Measurements from ENCODE around the gene PIK3R4.

Gene PIK3R4

DNA sequence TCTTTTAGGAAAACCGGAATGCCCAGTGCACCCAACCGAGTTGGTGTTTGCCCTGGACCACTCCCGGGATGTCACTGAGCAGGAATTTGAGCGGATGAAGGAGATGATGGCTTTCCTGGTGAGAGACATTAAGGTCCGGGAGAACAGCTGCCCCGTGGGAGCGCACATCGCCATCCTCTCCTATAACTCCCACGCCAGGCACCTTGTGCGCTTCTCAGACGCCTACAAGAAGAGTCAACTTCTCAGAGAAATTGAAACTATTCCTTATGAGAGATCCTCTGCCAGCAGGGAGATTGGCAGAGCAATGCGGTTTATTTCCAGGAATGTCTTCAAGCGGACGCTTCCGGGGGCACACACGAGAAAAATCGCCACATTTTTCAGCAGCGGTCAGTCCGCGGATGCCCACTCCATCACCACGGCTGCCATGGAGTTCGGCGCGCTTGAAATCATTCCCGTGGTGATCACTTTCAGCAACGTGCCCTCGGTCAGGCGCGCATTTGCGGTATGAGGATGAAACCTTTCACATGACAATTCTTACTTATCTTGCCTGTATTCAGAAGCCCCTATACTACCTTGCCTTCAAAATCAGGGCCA is 97.5 kb downstream of the PIK3R4 start:
- Histone ChIP-seq H3F3A (ENCODE audit: control insufficient read depth, insufficient read depth) (no peaks in the 10 kb centered on the region), H3K4me3 (ENCODE audit: low read length) (no peak overlapping the region), H3K4me2 (ENCODE audit: low read length) (no peak overlapping the region), H3K9me2 (replicated peaks; ENCODE audit: control insufficient read depth, low read length) (no peaks in the 10 kb centered on the region), H3K9me3 (ENCODE audit: control insufficient read depth, insufficient read depth, low read length) (no peaks in the 10 kb centered on the region), H3K4me1 (ENCODE audit: control insufficient read depth, low read length) (no peaks in the 10 kb centered on the region), H3K79me2 (ENCODE audit: control insufficient read depth, low read length) (no peaks in the 10 kb centered on the region), H3K36me3 (ENCODE audit: control insufficient read depth, low read length) (no peaks in the 10 kb centered on the region), H4K20me1 (ENCODE audit: control insufficient read depth, insufficient read depth, low read depth, low read length) (no peaks in the 10 kb centered on the region), H3K27ac (ENCODE audit: low read depth, low read length) (no peak overlapping the region), H3K27me3 (ENCODE audit: control insufficient read depth, low read length) (no peaks in the 10 kb centered on the region)
- no peak for TF ChIP-seq EZH2phosphoT487 (IDR thresholded peaks at IDR 0.05; ENCODE audit: borderline replicate concordance, low read length)
- TF ChIP-seq, protein P1, sequence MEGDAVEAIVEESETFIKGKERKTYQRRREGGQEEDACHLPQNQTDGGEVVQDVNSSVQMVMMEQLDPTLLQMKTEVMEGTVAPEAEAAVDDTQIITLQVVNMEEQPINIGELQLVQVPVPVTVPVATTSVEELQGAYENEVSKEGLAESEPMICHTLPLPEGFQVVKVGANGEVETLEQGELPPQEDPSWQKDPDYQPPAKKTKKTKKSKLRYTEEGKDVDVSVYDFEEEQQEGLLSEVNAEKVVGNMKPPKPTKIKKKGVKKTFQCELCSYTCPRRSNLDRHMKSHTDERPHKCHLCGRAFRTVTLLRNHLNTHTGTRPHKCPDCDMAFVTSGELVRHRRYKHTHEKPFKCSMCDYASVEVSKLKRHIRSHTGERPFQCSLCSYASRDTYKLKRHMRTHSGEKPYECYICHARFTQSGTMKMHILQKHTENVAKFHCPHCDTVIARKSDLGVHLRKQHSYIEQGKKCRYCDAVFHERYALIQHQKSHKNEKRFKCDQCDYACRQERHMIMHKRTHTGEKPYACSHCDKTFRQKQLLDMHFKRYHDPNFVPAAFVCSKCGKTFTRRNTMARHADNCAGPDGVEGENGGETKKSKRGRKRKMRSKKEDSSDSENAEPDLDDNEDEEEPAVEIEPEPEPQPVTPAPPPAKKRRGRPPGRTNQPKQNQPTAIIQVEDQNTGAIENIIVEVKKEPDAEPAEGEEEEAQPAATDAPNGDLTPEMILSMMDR (IDR thresholded peaks at IDR 0.05; ENCODE audit: low read depth, low read length, poor library complexity, severe bottlenecking): no peak

DNA sequence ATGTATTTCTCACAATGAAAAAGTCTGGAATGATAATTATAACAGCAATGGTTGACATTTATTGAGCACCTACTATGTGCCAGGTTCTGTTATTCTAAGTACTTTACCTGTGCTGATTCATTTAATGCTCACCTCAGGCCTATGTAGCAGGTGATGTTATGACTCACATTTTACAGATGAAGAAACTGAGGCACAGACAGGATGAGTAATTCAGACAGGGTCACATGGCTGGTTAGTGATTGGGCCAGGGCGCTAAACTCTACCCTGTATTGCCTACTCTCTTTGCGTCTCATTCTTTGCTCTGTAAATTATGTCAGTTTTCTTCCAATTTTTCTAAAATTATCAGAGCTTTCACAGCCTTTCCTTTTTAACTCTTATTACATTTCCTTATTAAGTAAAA is 98.3 kb downstream of the PIK3R4 start:
- no peaks in the 10 kb centered on the region for H3F3A ChIP-seq (ENCODE audit: control insufficient read depth, insufficient read depth)
- H3K4me3 ChIP-seq (ENCODE audit: low read length): no peak overlapping the region
- H3K9me2 ChIP-seq (replicated peaks; ENCODE audit: control insufficient read depth, low read length): no peaks in the 10 kb centered on the region
- H4K20me1 ChIP-seq (ENCODE audit: control insufficient read depth, insufficient read depth, low read depth, low read length): no peaks in the 10 kb centered on the region
- H3K4me1 ChIP-seq (ENCODE audit: control insufficient read depth, low read length): no peaks in the 10 kb centered on the region
- no peak overlapping the region for H3K4me2 ChIP-seq (ENCODE audit: low read length)
- no peaks in the 10 kb centered on the region for H3K9me3 ChIP-seq (ENCODE audit: control insufficient read depth, insufficient read depth, low read length)
- H3K27ac ChIP-seq (ENCODE audit: low read depth, low read length): no peak overlapping the region
- no peaks in the 10 kb centered on the region for H3K36me3 ChIP-seq (ENCODE audit: control insufficient read depth, low read length)
- no peak for TF ChIP-seq EZH2phosphoT487 (IDR thresholded peaks at IDR 0.05; ENCODE audit: borderline replicate concordance, low read length)
- TF ChIP-seq, protein P1 (IDR thresholded peaks at IDR 0.05; ENCODE audit: low read depth, low read length, poor library complexity, severe bottlenecking): no peak
- no peaks in the 10 kb centered on the region for H3K27me3 ChIP-seq (ENCODE audit: control insufficient read depth, low read length)
- H3K79me2 ChIP-seq (ENCODE audit: control insufficient read depth, low read length): no peaks in the 10 kb centered on the region

DNA sequence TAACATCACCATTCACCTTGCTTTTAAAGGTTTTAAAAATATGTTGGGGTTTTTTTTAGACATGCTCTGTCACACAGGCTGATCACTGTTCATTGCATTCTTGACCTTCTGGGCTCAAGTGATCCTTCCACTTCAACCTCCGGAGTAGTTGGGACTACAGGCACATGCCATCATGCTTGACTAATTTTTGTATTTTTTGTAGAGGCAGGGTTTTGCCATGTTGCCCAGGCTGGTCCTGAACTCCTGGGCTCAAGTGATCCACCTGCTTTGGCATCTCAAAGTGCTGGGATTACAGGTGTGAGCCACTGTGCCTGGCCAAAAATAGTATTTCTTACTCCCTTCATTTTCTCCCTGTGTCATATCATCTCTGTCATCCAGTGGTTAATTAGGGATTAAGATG is 101.4 kb downstream of the PIK3R4 start:
- Histone ChIP-seq H3K4me1 (ENCODE audit: control insufficient read depth, low read length) (no peaks in the 10 kb centered on the region), H3F3A (ENCODE audit: control insufficient read depth, insufficient read depth) (no peaks in the 10 kb centered on the region), H3K27ac (ENCODE audit: low read depth, low read length) (no peak overlapping the region), H3K4me2 (ENCODE audit: low read length) (no peak overlapping the region), H3K4me3 (ENCODE audit: low read length) (no peak overlapping the region), H4K20me1 (ENCODE audit: control insufficient read depth, insufficient read depth, low read depth, low read length) (no peaks in the 10 kb centered on the region), H3K9me2 (replicated peaks; ENCODE audit: control insufficient read depth, low read length) (no peaks in the 10 kb centered on the region), H3K36me3 (ENCODE audit: control insufficient read depth, low read length) (no peaks in the 10 kb centered on the region), H3K27me3 (ENCODE audit: control insufficient read depth, low read length) (no peaks in the 10 kb centered on the region), H3K79me2 (ENCODE audit: control insufficient read depth, low read length) (no peaks in the 10 kb centered on the region), H3K9me3 (ENCODE audit: control insufficient read depth, insufficient read depth, low read length) (no peaks in the 10 kb centered on the region)
- no peak for TF ChIP-seq EZH2phosphoT487 (IDR thresholded peaks at IDR 0.05; ENCODE audit: borderline replicate concordance, low read length)
- TF ChIP-seq, protein P1 (IDR thresholded peaks at IDR 0.05; ENCODE audit: low read depth, low read length, poor library complexity, severe bottlenecking): no peak
